GM18517 (cell line): ENCODE measurements around the gene DYNC1H1.

ENCODE experiments used
- ATAC-seq: cut with Tn5 transposase; IDR thresholded peaks from one replicate; pipeline ENCODE4 v1.9.1; 2021; ENCODE audit warnings: mild to moderate bottlenecking, moderate library complexity; ENCODE audit not compliant: unreplicated experiment

Gene DYNC1H1

GRCh38 chr14:101939646-101940170, 24.7 kb upstream of the DYNC1H1 start:
- ATAC-seq: no peak

DNA sequence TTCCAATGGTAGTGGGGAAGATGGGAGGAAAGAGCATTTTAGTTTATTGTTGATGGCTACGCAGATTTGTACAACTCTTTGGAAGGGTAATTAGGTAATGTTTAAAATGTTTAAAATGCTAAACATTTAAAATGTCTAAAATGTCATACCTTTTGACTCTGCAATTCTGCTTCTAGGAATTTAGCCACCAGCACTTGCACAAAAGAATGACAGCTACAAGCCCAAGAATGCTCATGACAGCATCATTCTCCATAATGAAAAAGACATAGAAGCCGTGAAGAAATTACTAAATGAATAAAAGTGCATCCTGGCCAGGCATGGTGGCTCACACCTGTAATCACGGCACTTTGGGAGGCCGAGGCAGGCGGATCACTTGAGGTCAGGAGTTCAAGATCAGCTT, 19.9 kb upstream of the DYNC1H1 start:
- no peak for ATAC-seq

DNA sequence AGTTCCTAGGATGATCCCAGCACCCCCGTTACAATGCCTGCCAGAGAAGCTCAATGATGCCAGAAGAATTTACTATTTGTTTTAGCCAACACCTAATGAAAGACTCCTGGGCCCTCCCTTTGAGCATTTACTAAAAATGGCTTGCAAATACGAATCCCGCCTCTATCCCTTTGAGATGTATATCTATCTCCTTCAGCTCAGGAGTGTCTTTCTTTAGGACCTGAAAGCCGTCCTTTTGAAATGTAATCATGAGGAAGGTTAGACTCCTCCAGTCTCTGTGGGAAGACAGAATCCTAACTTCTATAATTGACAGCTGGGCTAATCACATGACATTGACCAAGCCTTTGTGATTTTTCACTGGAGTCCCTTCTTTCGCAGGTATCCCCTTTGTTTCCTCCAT, 19.2 kb upstream of the DYNC1H1 start:
- ATAC-seq: no peak

DNA sequence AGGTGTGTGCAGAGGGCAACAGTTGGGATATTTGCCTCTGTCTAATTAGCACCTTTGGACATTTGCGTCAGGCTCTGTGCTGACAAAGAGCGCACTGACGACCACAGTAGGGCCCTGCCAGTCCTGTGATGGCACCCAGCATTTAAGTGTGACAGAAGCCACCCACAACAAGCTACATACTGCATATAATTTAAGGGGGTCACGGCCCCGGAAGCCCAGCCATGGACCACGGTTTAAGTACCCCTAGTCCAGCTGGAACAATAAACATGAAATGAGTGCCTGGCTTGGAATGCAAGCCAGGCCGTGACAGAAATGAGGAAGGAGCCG, 16.8 kb upstream of the DYNC1H1 start:
- no peak for ATAC-seq

- ATAC-seq: peak; percentile 97
These were observed 16.3 kb upstream of the DYNC1H1 start for GRCh38 chr14:101947904-101948665.

- no peak for ATAC-seq
These were observed 15.6 kb upstream of the DYNC1H1 start for GRCh38 chr14:101948666-101949216.

- no peak for ATAC-seq
These were observed 14.3 kb upstream of the DYNC1H1 start for GRCh38 chr14:101950100-101950499.

DNA sequence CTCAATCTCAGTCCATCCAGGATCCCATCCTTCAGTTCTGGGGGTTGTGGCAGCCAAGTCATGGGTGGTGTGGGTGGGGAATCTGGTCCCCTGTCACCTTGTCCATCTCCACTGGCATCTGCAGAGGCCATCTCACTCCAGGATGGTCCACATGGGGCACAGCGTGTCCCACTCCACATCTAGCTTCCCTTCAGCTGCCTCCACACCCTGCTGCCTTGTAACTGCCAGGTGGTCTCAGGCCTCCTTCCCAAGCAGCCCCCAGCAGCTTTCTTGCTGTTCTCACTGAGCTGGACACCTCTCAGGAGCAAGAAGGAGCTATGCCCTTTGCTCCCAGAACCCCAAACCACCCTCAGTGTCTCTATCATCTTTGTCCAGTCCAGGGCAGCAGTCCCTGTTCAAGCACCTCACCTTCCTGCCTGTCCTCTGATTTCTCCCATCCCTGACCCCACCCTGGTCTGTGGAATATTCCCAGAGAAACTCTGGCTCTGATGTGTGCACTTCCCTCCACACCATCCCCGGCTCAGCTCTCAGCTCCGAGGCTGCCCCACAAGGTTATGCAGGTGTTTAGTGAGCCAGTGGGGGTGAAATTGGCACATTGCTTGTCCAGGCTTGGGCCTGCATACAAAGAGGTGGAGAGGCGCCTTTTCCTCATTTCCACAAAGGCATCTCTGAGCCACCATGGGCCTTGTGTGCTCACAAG, 13.7 kb upstream of the DYNC1H1 start:
- no peak for ATAC-seq

- ATAC-seq: no peak
These were observed 11.2 kb upstream of the DYNC1H1 start for GRCh38 chr14:101953151-101953550.

GRCh38 chr14:101954501-101954900, 9.9 kb upstream of the DYNC1H1 start:
- ATAC-seq: no peak

DNA sequence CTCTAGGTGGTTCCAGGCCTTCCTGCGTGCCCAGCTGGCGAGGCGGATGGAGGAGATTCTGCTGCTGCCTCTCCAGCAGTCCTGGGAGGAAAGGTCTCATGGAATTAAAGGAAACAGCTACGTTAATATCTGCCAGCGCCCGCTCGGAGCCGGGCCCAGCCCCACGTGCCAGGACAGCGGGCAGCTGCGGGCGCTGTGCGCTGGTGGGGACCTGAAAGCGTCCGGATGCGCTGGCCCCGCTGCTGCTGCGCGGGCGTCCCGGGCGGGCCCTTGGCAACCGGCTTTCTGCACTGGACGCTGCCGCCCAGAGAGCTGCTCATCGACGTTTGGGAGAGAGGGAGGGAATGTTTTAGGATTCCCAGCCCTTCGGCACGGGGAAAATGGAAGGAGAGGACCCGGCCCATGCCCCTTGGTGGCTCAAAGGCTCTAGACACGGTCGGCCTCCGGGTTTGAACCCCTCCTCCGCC, 8.6 kb upstream of the DYNC1H1 start:
- ATAC-seq: no peak

DNA sequence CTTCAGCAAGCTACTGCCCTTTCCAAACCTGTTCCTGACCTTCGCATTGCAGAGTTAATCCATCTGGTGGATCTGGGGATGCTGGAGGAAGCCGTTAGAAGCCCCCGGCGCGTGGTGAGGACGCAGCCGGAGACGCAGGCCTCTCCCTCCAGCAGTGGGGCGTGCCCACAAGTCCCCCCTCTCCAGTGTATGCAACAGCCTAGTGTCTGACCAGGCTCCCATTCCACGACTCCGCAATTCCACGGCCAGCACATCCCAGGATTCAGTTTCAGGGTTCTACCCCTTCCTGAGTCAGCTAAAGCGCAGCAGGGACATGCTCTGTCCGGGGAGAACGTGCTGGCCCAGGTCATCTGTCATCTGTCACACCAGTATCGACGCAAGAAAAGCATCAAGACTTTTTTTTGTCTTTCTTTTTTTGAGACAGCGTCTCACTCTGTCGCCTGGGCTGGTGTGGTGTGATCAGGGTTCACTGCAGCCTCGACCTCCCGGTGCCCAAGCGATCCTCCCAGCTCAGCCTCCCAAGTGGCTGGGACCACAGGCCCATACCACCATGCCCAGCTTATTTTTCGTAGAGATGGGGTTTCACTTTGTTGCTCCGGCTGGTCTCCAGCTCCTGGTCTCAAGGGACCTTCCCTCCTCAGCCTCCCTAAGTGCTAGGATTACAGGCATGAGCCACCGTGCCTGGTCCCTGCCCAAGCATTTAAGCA, 8.0 kb upstream of the DYNC1H1 start:
- ATAC-seq: no peak

GRCh38 chr14:101957406-101958234, 6.8 kb upstream of the DYNC1H1 start:
- no peak for ATAC-seq

- no peak for ATAC-seq
These were observed 5.8 kb upstream of the DYNC1H1 start for GRCh38 chr14:101958418-101959180.

DNA sequence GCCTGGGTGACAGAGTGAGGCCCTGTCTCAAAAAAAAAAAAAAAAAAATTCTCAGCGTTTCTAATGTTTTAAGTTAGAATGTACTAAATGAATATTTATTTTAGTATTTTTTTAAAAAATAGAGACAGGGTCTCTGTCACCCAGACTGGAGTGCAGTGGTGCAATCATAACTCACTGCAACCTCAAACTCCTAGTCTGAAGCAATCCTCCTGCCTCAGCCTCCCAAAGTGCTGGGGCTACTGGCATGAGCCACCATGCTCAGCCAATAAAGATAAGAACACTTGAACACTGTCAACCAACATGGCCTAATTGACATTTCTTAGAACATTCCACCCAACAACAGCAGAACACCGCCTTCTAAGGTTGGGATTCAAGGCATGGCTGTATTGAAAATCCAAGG, 5.1 kb upstream of the DYNC1H1 start:
- no peak for ATAC-seq

DNA sequence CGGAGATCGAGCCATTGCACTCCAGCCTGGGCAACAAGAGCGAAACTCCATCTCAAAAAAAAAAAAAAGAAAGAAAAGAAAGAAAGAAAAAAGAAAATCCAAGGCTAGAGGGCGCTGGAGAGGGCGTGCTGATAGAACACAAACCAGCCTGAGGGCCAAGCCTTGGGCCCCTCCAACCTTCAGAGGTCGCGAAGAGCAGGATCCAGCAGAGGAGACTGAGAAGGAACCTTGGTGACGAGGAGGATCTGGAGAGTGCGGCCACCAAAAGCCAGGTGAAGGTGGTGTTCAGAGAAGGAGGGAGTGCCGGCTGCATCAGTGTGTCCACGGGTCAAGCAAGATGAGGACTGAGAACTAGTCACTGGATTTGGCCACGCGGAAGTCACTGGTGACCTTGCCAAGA, 4.1 kb upstream of the DYNC1H1 start:
- no peak for ATAC-seq

DNA sequence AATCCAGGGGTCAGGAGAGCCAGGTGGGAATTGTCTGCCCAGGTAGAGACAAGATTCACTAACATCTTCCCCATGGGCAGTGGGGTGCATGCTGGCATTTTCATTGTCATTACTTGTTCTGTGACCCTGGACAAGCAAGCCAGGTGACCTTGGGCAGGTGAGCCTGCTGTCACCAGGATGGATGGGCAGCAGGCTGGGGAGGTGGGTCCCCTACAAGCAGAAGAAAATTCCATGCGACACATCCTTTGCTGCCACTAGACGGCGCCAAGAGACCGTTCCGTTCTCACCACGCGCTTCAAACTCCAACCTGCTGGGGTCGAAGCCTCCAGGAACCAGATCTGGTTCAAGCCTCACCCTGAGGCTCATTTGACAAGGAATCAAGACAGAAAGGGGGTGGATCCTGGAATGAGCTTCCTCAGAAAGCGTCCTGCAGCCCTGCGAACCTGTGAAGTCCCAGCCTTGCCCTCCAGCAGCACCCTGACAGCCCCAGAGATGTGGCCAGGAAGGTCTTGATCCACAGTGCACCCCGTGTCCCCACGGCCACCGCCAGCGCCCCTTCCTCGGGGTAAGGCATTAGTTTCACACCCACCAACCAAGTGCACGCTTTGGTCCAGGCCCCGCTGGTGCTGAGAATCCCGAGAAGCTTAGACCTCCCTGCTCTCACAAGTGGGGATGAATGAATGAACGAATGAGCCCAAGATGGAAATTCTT, 3.2 kb upstream of the DYNC1H1 start:
- no peak for ATAC-seq

GRCh38 chr14:101961746-101962502, 2.4 kb upstream of the DYNC1H1 start:
- ATAC-seq: no peak
